Pancreas (tissue), 10 donors: ENCODE results near the gene SEMA4D. TPM values are rescaled to one million over a fixed set of nuclear protein-coding genes. Genes with fewer than 3 reads are reported as not detected.
A peak's percentile ranks its signal among the peaks of the same experiment; 100 is the strongest.

Experiments used
- ATAC-seq, 4 donors: fragments of 200-7000 bp; cut with Tn5 transposase; one replicate each; pipeline versions ENCODE4 v1.8.0 to v1.9.1; 2020; ENCODE audit warnings: mild to moderate bottlenecking in 4 of 4, moderate library complexity in 4 of 4
- DNase-seq, 6 donors: peaks; one replicate each; pipeline ENCODE4 v3.0.0-alpha.2; 2020
- FAIRE-seq: peaks from 2 replicates; lab custom pipeline; 2012; peaks lifted over from hg19 to GRCh38; lab: Jason Lieb, UNC
- H3K27ac ChIP-seq, 4 donors: fragments of 200-600 bp; sonication (generic); 1 replicate in 3 of 4; 2 replicates in 1 of 4; pipeline versions ENCODE4 v1.5.0 to v1.8.0; 2020
- H3K27me3 ChIP-seq, 4 donors: fragments of 200-600 bp; one replicate each; pipeline ENCODE4 v1.8.0; 2021
- H3K36me3 ChIP-seq, 3 donors: fragments of 200-600 bp; sonication (generic) in 1 of 3; one replicate each; pipeline versions ENCODE4 v1.5.0 to v1.8.0; 2020 to 2021
- H3K4me1 ChIP-seq, 3 donors: fragments of 200-600 bp; one replicate each; pipeline ENCODE4 v1.8.0; 2021
- H3K4me3 ChIP-seq, 4 donors: fragments of 200-600 bp; sonication (generic) in 2 of 4; one replicate each; pipeline versions ENCODE4 v1.5.0 to v1.8.0; 2020 to 2021
- H3K9me3 ChIP-seq, 4 donors: fragments of 200-600 bp; one replicate each; pipeline ENCODE4 v1.8.0; 2021
- CTCF ChIP-seq, 4 donors: fragments of 200-600 bp; sonication (generic) in 3 of 4; IDR thresholded peaks; one replicate each; pipeline versions ENCODE4 v1.5.0 to v1.8.0; 2021; ENCODE audit warnings: antibody characterized with exemption in 4 of 4
- WGBS, 2 donors: extraction: QIAGEN DNeasy Blood & Tissue Kit; methylation state at CpG; one replicate each; pipeline ENCODE4 v1.1.7; 2013; 5-methylcytosine and 5-hydroxymethylcytosine counted together
- intact Hi-C, 3 donors: fragments of 100-400 bp; cut with DNase I; formaldehyde crosslinking; loops; one replicate each; pipeline versions ENCODE4 v1.11.1 to v1.14.2; 2022
- polyA plus RNA-seq, 2 donors: library from polyadenylated mRNA; stranded (reverse); fragments of 200-250 nt; gene quantifications; one replicate each; pipeline ENCODE4 v1.2.3, GENCODE V29; 2013
- total RNA-seq, 6 donors: library from RNA; stranded (reverse); fragmentation: NEBNext Ultra II Directional in 4 of 6; extraction: Animal tissue kit (Norgen Biotek cat#: 25700) in 4 of 6; gene quantifications; one replicate each; pipeline versions ENCODE4 v1.2.1 to v1.2.4, GENCODE V29; 2021 to 2023
- donor health status: healthy with polysubstance abuse.
- donor health status: DM: no; HTN: no; CAD: no; lungs with moderate emphysema.
- donor health status: DM: no; HTN: no; CAD: no.
- donor health status: control.
- donor health status: control.
- donor health status: Bipolar disorder and iron deficiency.
- donor health status: DM: yes; HTN: yes; CAD: no.
- donor health status: DM: no; HTN: no; CAD: no.
- donor health status: DM: no; HTN: no; CAD: no.
- donor health status: DM: yes; HTN: yes; CAD: no.

Gene SEMA4D
- total and polyA plus RNA-seq, 8 donors, result 7.1 to 29.7 (median 12.9) TPM

GRCh38 chr9:89397471-89397870 is 100.4 kb downstream of the SEMA4D start:
- H3K4me1 ChIP-seq, result no peaks in the 10 kb centered on the region
- H3K9me3 ChIP-seq, result no peaks in the 10 kb centered on the region
- H3K27ac ChIP-seq, result no peak overlapping the region
- FAIRE-seq (no peak), DNase-seq (no peak), ATAC-seq (no peak)
- 86 to 98% methylated on average over 5 of the region's 5 CpGs for WGBS, 2 donors
- no peak overlapping the region for H3K4me3 ChIP-seq
- intact Hi-C loops, result no loop called here
- no peaks in the 10 kb centered on the region for H3K27me3 ChIP-seq
- H3K36me3 ChIP-seq, result peaks cover 0 to 13% (median 0%) of the 10 kb centered on the region in 3 donors
- no peak for TF ChIP-seq CTCF (IDR thresholded peaks at IDR 0.05)

- no peak overlapping the region for H3K27ac ChIP-seq
- no peaks in the 10 kb centered on the region for H3K9me3 ChIP-seq
- no peaks in the 10 kb centered on the region for H3K27me3 ChIP-seq
- peaks cover 4 to 7% (median 5%) of the 10 kb centered on the region in 3 donors for H3K4me1 ChIP-seq
- no peak overlapping the region for H3K4me3 ChIP-seq
- ATAC-seq (no peak), FAIRE-seq (no peak), DNase-seq (no peak)
- peaks cover 0 to 6% (median 0%) of the 10 kb centered on the region in 3 donors for H3K36me3 ChIP-seq
- intact Hi-C loops, result no loop called here
- 90 to 92% methylated on average over 11 of the region's 11 CpGs for WGBS, 2 donors
- TF ChIP-seq CTCF (IDR thresholded peaks at IDR 0.05), result no peak
These were observed 101.8 kb downstream of the SEMA4D start for GRCh38 chr9:89395931-89396710.

- 84 to 92% methylated on average over 12 of the region's 12 CpGs for WGBS, 2 donors
- TF ChIP-seq CTCF (IDR thresholded peaks at IDR 0.05), result no peak
- H3K27me3 ChIP-seq, result no peaks in the 10 kb centered on the region
- H3K9me3 ChIP-seq, result no peaks in the 10 kb centered on the region
- no peak overlapping the region for H3K4me3 ChIP-seq
- peaks cover 0 to 6% (median 0%) of the 10 kb centered on the region in 3 donors for H3K36me3 ChIP-seq
- no peak overlapping the region for H3K27ac ChIP-seq
- H3K4me1 ChIP-seq, result peaks cover 16 to 21% (median 17%) of the 10 kb centered on the region in 3 donors
- intact Hi-C loops, result no loop called here
- DNase-seq (no peak), FAIRE-seq (no peak), ATAC-seq (no peak)
These were observed 103.5 kb downstream of the SEMA4D start for GRCh38 chr9:89394412-89394811.

- FAIRE-seq (no peak), DNase-seq (no peak), ATAC-seq (no peak)
- TF ChIP-seq CTCF (IDR thresholded peaks at IDR 0.05), result no peak
- 92 to 93% methylated on average over 6 of the region's 6 CpGs for WGBS, 2 donors
- H3K9me3 ChIP-seq, result no peaks in the 10 kb centered on the region
- intact Hi-C loops, result no loop called here
- no peak overlapping the region for H3K4me3 ChIP-seq
- H3K36me3 ChIP-seq, result peaks cover 0 to 12% (median 5%) of the 10 kb centered on the region in 3 donors
- peaks cover 16 to 23% (median 17%) of the 10 kb centered on the region in 3 donors for H3K4me1 ChIP-seq
- peak overlapping the region in 2 of 4 donors; percentile 28 to 58 for H3K27ac ChIP-seq
- no peaks in the 10 kb centered on the region for H3K27me3 ChIP-seq
These were observed 106.3 kb downstream of the SEMA4D start for GRCh38 chr9:89391585-89391984.
